Measurements from ENCODE around the gene PKP3. TPM values are rescaled to one million over a fixed set of nuclear protein-coding genes. Genes with fewer than 3 reads are reported as not detected.
A peak's percentile ranks its signal among the peaks of the same experiment; 100 is the strongest.

PKP3 gene
- total and polyA plus RNA-seq, 2 donors from 2014 or later: 1.9 to 3.6 TPM

DNA sequence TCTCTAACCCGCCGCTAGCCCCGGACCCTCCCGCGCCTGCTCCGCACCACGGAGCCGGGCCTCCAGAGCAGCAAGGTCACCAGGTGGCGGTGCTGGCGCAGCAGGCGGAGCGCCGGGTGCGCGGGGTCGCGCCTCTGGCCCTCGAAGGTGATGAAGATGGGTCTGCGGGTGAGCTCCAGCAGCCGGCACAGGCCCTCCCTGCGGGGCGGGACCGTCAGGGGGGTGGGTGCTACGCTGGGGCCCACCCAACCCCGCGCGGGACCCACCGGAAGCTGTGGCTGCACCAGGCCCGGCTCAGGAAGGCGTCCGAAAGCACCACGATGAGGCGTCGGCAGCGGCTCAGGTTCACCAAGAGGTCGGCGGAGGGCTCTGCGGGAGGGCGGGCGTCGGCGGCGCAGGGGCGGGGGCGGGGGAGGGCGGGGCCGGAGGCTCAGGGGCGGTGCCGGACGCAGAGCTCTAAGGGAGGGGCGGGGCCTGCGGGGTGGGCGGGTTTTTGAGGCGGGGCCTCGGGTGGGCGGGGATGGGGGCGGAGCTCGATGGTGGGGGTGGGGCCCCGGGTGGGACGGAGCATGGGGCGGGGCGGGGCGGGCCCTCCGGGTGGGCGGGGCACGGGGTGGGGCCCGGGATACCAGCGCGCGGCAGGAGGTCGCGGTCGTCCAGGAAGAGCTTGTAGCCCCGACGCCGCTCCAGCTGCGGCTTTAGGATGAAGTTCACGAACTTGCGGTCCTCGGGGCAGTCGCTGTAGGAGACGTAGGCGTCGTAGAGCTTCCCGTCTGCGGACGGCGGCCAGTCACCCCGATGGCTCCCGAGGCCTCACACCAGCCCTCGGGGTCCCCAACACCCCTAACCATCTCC lies 13.0 kb downstream of the PKP3 start:
- peak; percentile 71 to 96 (median 81) for DNase-seq
- Histone ChIP-seq H3K9me3 (ENCODE audit: control insufficient read depth in 2 of 3, insufficient read depth in 1 of 3, low read length in 3 of 3) (no peaks in the 10 kb centered on the region), H3K27me3 (ENCODE audit: control insufficient read depth, insufficient read depth, low read length) (no peaks in the 10 kb centered on the region), H3K9ac (ENCODE audit: low read length in 3 of 3) (peak overlapping the region in 1 of 3 donors; percentile 12), H3K27ac (ENCODE audit: low read depth in 2 of 2, low read length in 2 of 2) (peak overlapping the region; percentile 55 to 60), H3K4me1 (ENCODE audit: control insufficient read depth in 2 of 3, insufficient read depth in 2 of 3, low read depth in 1 of 3, low read length in 3 of 3) (peaks cover 0 to 26% (median 10%) of the 10 kb centered on the region in 3 donors), H3K36me3 (ENCODE audit: control insufficient read depth in 2 of 3, insufficient read depth in 3 of 3, low read length in 3 of 3) (no peaks in the 10 kb centered on the region), H3K4me3 (ENCODE audit: low read length in 3 of 3) (peak overlapping the region in 2 of 3 donors; percentile 30 to 61)
- intact Hi-C loops (cut with DNase I): no loop called here
- no peak for FAIRE-seq
- peak; percentile 5 for TF ChIP-seq CTCF (IDR thresholded peaks at IDR 0.05; ENCODE audit: borderline replicate concordance, extremely low read depth, insufficient read depth)

GRCh38 chr11:407651-408123 lies 13.7 kb downstream of the PKP3 start:
- Histone ChIP-seq H3K9me3 (ENCODE audit: control insufficient read depth in 2 of 3, insufficient read depth in 1 of 3, low read length in 3 of 3) (no peaks in the 10 kb centered on the region), H3K27me3 (ENCODE audit: control insufficient read depth, insufficient read depth, low read length) (no peaks in the 10 kb centered on the region), H3K9ac (ENCODE audit: low read length in 3 of 3) (no peak overlapping the region), H3K4me3 (ENCODE audit: low read length in 3 of 3) (no peak overlapping the region), H3K36me3 (ENCODE audit: control insufficient read depth in 2 of 3, insufficient read depth in 3 of 3, low read length in 3 of 3) (no peaks in the 10 kb centered on the region), H3K27ac (ENCODE audit: low read depth in 2 of 2, low read length in 2 of 2) (peak overlapping the region; percentile 45 to 51), H3K4me1 (ENCODE audit: control insufficient read depth in 2 of 3, insufficient read depth in 2 of 3, low read depth in 1 of 3, low read length in 3 of 3) (peaks cover 0 to 26% (median 10%) of the 10 kb centered on the region in 3 donors)
- peak; percentile 0 for TF ChIP-seq CTCF (IDR thresholded peaks at IDR 0.05; ENCODE audit: borderline replicate concordance, extremely low read depth, insufficient read depth)
- DNase-seq (no peak), FAIRE-seq (no peak)
- intact Hi-C loops (cut with DNase I): no loop called here

DNA sequence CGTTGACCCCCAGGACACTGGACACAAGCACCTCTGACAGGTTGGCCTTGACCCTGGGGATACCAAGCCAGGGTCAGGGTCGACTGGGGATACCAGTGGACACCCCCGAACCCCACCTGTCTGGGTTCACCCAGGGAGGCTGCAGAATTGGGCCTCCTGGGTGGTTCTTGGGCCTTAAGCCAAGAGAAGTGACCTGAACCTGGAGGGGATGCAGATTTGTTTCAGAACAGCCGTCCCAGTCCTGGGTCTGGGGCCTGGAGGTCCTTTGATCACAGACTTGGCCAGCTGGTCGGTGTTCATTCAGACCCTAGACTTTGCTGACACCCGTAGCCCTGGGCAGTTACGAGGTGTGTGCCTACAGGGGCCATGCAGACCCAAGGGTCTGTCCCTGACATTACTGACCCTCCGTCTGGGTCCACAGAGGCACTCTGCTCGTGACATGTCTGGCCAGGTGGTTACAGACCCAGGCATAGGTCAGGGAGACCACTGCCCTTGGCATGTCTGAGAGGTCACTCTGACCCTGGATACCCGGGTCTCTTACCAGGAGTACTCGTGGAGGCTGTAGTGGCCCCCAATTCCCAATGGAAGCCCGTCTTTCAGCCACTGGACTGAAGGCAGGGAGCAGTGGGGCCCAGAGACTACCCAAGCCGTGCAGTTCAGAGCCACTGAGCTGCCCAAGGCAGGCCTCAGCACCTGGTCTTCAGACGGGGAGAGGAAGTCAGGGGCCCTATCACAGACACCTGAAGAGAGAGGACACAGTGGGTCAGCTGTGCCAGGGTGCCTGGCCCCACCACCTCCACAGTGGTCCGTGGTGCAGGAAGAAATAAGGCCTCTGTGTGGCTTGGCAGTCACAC lies 14.4 kb downstream of the PKP3 start:
- DNase-seq: peak in 2 of 5 donors; percentile 57 to 67

More for the DNA sequence above, 14.4 kb downstream of the PKP3 start:
- no peak for FAIRE-seq
- intact Hi-C loops (cut with DNase I): no loop called here
- H3K27me3 ChIP-seq (ENCODE audit: control insufficient read depth, insufficient read depth, low read length): no peaks in the 10 kb centered on the region
- no peaks in the 10 kb centered on the region for H3K9me3 ChIP-seq (ENCODE audit: control insufficient read depth in 2 of 3, insufficient read depth in 1 of 3, low read length in 3 of 3)
- TF ChIP-seq CTCF (IDR thresholded peaks at IDR 0.05; ENCODE audit: borderline replicate concordance, extremely low read depth, insufficient read depth): no peak
- no peak overlapping the region for H3K9ac ChIP-seq (ENCODE audit: low read length in 3 of 3)
- peak overlapping the region; percentile 27 to 45 for H3K27ac ChIP-seq (ENCODE audit: low read depth in 2 of 2, low read length in 2 of 2)
- H3K36me3 ChIP-seq (ENCODE audit: control insufficient read depth in 2 of 3, insufficient read depth in 3 of 3, low read length in 3 of 3): no peaks in the 10 kb centered on the region
- no peak overlapping the region for H3K4me3 ChIP-seq (ENCODE audit: low read length in 3 of 3)
- peaks cover 0 to 33% (median 10%) of the 10 kb centered on the region in 3 donors for H3K4me1 ChIP-seq (ENCODE audit: control insufficient read depth in 2 of 3, insufficient read depth in 2 of 3, low read depth in 1 of 3, low read length in 3 of 3)
